SU-DHL-6 (cell line): ENCODE measurements around the gene CEND1.

Experiments
- CTCF ChIP-seq: fragments of 200-600 bp; sonication (generic); IDR thresholded peaks from one replicate; pipeline ENCODE4 v1.5.1; 2017; ENCODE audit warnings: antibody characterized with exemption, mild to moderate bottlenecking, low read length, moderate library complexity; ENCODE audit not compliant: insufficient read depth, poor library complexity, severe bottlenecking
- EZH2phosphoT487 ChIP-seq: fragments of 200-600 bp; sonication (generic), shearing (Covaris generic); conservative IDR thresholded peaks from 2 replicates; pipeline ENCODE4 v1.6.1; 2018; ENCODE audit warnings: mild to moderate bottlenecking, antibody characterized with exemption, low read length, moderate library complexity, mixed read lengths

- TF ChIP-seq CTCF (no peak), EZH2phosphoT487 (no peak)
Measured at GRCh38 chr11:823441-824291, 33.8 kb upstream of the CEND1 start.
